Tibial nerve (tissue), 4 donors: ENCODE measurements around the gene CDH22. TPM values are rescaled to one million over a fixed set of nuclear protein-coding genes. Genes with fewer than 3 reads are reported as not detected.

Experiments used
- DNase-seq, 2 donors: peaks; one replicate each; pipeline ENCODE4 v3.0.0-alpha.2; 2019; ENCODE audit warnings: low spot score in 2 of 2
- H3K27ac ChIP-seq, 4 donors: fragments of 200-600 bp; sonication (generic) in 3 of 4; one replicate each; pipeline ENCODE4 v1.5.1; 2017 to 2019; ENCODE audit warnings: mild to moderate bottlenecking in 1 of 4
- H3K27me3 ChIP-seq, 2 donors: fragments of 200-600 bp; sonication (generic) in 1 of 2; one replicate each; pipeline versions ENCODE4 v1.5.1 to v1.6.0; 2017 to 2019
- H3K36me3 ChIP-seq, 3 donors: fragments of 200-600 bp; sonication (generic); one replicate each; pipeline ENCODE4 v1.5.1; 2018 to 2019
- H3K4me1 ChIP-seq, 4 donors: fragments of 200-600 bp; sonication (generic) in 3 of 4; one replicate each; pipeline ENCODE4 v1.5.1; 2017 to 2019
- H3K4me3 ChIP-seq, 4 donors: fragments of 200-600 bp; sonication (generic) in 3 of 4; one replicate each; pipeline ENCODE4 v1.5.1; 2017 to 2019; ENCODE audit warnings: mild to moderate bottlenecking in 1 of 4, moderate library complexity in 1 of 4
- H3K9me3 ChIP-seq, 4 donors: fragments of 200-600 bp; sonication (generic) in 3 of 4; one replicate each; pipeline ENCODE4 v1.5.1; 2017 to 2019
- EP300 ChIP-seq, 2 donors: sonication (generic); formaldehyde crosslinking; IDR thresholded peaks; one replicate each; pipeline ENCODE4 v1.6.1; 2017; ENCODE audit warnings: antibody characterized with exemption in 2 of 2, mild to moderate bottlenecking in 1 of 2
- POLR2A ChIP-seq, 2 donors: fragments of 450-650 bp; IDR thresholded peaks; one replicate each; pipeline ENCODE4 v1.6.1; 2017; ENCODE audit warnings: antibody characterized with exemption in 2 of 2, mild to moderate bottlenecking in 2 of 2, moderate library complexity in 2 of 2
- WGBS, 2 donors: methylation state at CpG; one replicate each; pipeline ENCODE4 v1.1.5; 2018; 5-methylcytosine and 5-hydroxymethylcytosine counted together
- total RNA-seq, 4 donors: library from RNA; depleted of rRNA; stranded (reverse); fragments of >200 nt; gene quantifications; one replicate each; pipeline ENCODE4 v1.1.0, GENCODE V29; 2016
- TF ChIP-seq, protein P1 (sequence below), 5 experiments: fragments of 200-600 bp in 3 of 5; fragments of 450-650 bp in 2 of 5; sonication (generic) in 3 of 5; IDR thresholded peaks; one replicate each; pipeline ENCODE4 v1.5.1; 2016 to 2019; ENCODE audit warnings: antibody characterized with exemption in 5 of 5, mild to moderate bottlenecking in 3 of 5, moderate library complexity in 2 of 5

The CDH22 gene
- total RNA-seq, 4 donors from 2014 or later: 0.20 to 1.0 (median 0.60) TPM; not detected in 1

DNA sequence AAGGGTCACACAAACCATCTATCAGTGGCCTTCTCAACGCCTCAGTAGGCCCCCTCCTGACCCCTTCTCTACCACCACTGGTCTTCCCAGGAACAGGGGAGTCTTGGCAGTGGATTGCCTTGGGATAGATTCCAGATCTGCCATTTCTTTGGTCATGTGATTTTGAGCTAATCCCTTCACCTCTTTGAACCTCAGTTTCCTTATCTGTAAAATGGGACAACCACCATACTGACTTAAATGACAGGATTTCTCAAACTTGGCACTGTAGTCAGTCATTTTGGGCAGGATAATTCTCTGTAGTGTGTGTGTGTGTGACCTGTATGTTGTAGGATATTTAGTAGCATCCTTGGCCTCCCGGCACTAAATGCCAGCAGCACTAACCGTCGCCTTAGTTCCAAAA lies 89.1 kb downstream of the CDH22 start:
- H3K9me3 ChIP-seq: no peaks in the 10 kb centered on the region
- TF ChIP-seq EP300 (IDR thresholded peaks at IDR 0.05): no peak
- TF ChIP-seq, protein P1, sequence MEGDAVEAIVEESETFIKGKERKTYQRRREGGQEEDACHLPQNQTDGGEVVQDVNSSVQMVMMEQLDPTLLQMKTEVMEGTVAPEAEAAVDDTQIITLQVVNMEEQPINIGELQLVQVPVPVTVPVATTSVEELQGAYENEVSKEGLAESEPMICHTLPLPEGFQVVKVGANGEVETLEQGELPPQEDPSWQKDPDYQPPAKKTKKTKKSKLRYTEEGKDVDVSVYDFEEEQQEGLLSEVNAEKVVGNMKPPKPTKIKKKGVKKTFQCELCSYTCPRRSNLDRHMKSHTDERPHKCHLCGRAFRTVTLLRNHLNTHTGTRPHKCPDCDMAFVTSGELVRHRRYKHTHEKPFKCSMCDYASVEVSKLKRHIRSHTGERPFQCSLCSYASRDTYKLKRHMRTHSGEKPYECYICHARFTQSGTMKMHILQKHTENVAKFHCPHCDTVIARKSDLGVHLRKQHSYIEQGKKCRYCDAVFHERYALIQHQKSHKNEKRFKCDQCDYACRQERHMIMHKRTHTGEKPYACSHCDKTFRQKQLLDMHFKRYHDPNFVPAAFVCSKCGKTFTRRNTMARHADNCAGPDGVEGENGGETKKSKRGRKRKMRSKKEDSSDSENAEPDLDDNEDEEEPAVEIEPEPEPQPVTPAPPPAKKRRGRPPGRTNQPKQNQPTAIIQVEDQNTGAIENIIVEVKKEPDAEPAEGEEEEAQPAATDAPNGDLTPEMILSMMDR (IDR thresholded peaks at IDR 0.05): no peak
- no peak for DNase-seq
- peaks cover 0 to 6% (median 0%) of the 10 kb centered on the region in 4 donors for H3K4me1 ChIP-seq
- no peaks in the 10 kb centered on the region for H3K36me3 ChIP-seq
- H3K4me3 ChIP-seq: no peak overlapping the region
- no peak overlapping the region for H3K27ac ChIP-seq
- 81 to 85% methylated on average over 4 of the region's 4 CpGs for WGBS, 2 donors
- H3K27me3 ChIP-seq: peaks cover 0 to 4% of the 10 kb centered on the region in 2 donors

DNA sequence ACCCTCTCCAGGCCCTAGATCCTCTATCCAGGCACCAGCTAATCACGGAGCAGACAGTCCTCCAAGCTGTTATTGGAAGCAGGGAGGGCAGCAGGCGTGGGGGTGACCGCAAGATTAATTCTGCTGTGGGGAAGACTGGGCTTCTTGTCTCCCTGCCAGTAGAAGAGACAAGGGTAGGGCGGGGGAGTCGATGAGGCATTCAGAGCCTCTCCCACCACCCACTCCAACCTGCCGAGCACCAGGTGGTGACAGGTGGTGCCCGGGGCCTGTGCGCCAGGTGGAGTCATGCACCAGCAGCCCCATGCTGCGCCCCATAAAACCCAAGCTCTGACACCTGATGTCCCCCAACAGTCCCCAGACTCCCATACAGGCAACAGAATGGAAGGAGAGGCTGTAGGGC lies 89.6 kb downstream of the CDH22 start:
- H3K27me3 ChIP-seq: peaks cover 0 to 4% of the 10 kb centered on the region in 2 donors
- H3K9me3 ChIP-seq: no peaks in the 10 kb centered on the region
- no peaks in the 10 kb centered on the region for H3K36me3 ChIP-seq
- no peak for TF ChIP-seq EP300 (IDR thresholded peaks at IDR 0.05)
- TF ChIP-seq, protein P1 (IDR thresholded peaks at IDR 0.05): no peak
- TF ChIP-seq POLR2A (IDR thresholded peaks at IDR 0.05): no peak
- H3K27ac ChIP-seq: no peak overlapping the region
- WGBS, 2 donors: 73 to 75% methylated on average over 9 of the region's 9 CpGs
- no peak overlapping the region for H3K4me3 ChIP-seq
- peaks cover 0 to 6% (median 0%) of the 10 kb centered on the region in 4 donors for H3K4me1 ChIP-seq
- no peak for DNase-seq

DNA sequence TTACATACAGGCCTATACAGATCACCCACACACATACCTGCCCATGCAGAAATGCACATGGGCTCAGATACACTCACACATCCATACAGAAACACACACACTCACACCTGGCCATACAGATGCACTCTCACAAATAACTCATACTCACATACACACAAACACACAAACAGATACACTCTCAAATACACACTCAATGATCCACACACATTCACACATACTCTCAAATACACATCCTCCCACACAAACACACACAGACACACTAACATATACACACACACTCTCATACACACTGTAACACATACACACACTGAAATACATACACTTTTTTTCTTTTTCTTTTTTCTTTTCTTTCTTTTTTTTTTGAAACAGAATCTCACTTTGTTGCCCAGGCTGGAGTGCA lies 90.7 kb downstream of the CDH22 start:
- peaks cover 0 to 6% (median 0%) of the 10 kb centered on the region in 4 donors for H3K4me1 ChIP-seq
- TF ChIP-seq EP300 (IDR thresholded peaks at IDR 0.05) (no peak), POLR2A (IDR thresholded peaks at IDR 0.05) (no peak)
- TF ChIP-seq, protein P1 (IDR thresholded peaks at IDR 0.05): no peak
- no peaks in the 10 kb centered on the region for H3K27me3 ChIP-seq
- H3K4me3 ChIP-seq: no peak overlapping the region
- no peak overlapping the region for H3K27ac ChIP-seq
- H3K9me3 ChIP-seq: no peaks in the 10 kb centered on the region
- H3K36me3 ChIP-seq: no peaks in the 10 kb centered on the region
- no peak for DNase-seq

DNA sequence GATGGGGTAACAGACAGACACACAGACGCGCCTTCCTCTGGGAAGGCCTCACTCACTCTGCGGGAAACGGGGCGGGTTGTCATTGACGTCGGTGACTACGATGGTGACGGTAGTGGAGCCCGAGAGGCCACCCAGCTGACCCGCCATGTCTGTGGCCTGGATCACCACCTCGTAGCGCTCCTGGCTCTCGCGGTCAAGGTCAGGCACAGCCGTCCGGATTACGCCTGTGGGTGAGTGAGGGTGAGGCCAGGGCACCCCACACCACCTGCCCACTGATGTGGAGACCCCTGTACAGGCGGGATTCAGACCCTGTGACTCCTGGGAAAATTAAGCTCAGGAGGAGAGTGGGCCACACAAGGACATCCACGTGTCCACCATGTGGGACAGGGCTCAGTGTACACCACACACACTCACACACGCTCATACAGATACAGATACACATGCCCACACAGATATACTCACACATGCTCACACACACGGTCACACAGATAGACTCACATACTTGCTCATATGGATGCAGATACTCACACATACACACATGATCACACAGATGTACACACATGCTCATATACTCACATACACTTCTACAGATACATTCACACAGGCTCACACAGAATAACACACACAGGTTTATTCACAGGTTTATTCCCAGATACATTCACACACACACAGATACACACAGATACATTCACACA lies 91.4 kb downstream of the CDH22 start:
- H3K27me3 ChIP-seq: peaks cover 0 to 5% of the 10 kb centered on the region in 2 donors
- WGBS, 2 donors: 83 to 91% methylated on average over 20 to 22 of the region's 22 CpGs

More for the DNA sequence above, 91.4 kb downstream of the CDH22 start:
- no peak for DNase-seq
- TF ChIP-seq POLR2A (IDR thresholded peaks at IDR 0.05) (no peak), EP300 (IDR thresholded peaks at IDR 0.05) (no peak)
- TF ChIP-seq, protein P1 (IDR thresholded peaks at IDR 0.05): no peak
- no peaks in the 10 kb centered on the region for H3K9me3 ChIP-seq
- no peaks in the 10 kb centered on the region for H3K36me3 ChIP-seq
- H3K27ac ChIP-seq: no peak overlapping the region
- no peak overlapping the region for H3K4me3 ChIP-seq
- H3K4me1 ChIP-seq: peaks cover 0 to 6% (median 0%) of the 10 kb centered on the region in 4 donors
